HPDE6-E6E7 (cell line): ENCODE measurements around the gene FBRSL1.

ENCODE experiments used
- DNase-seq: peaks from one replicate; pipeline ENCODE4 v3.0.0; 2011; ENCODE audit warnings: missing footprints; ENCODE audit errors: extremely low spot score

FBRSL1 gene

GRCh38 chr12:132510746-132511477 is 21.0 kb downstream of the FBRSL1 start:
- no peak for DNase-seq

GRCh38 chr12:132511516-132512196 is 21.7 kb downstream of the FBRSL1 start:
- no peak for DNase-seq

GRCh38 chr12:132512197-132513069 is 22.5 kb downstream of the FBRSL1 start:
- no peak for DNase-seq

GRCh38 chr12:132513070-132513398 is 23.1 kb downstream of the FBRSL1 start:
- no peak for DNase-seq

- DNase-seq, result no peak
Observed at GRCh38 chr12:132513458-132514135, 23.6 kb downstream of the FBRSL1 start.

GRCh38 chr12:132514216-132514820 is 24.4 kb downstream of the FBRSL1 start:
- DNase-seq, result no peak

GRCh38 chr12:132514838-132515237 is 24.9 kb downstream of the FBRSL1 start:
- DNase-seq, result no peak

GRCh38 chr12:132516095-132517012 is 26.4 kb downstream of the FBRSL1 start:
- no peak for DNase-seq

- no peak for DNase-seq
Observed at GRCh38 chr12:132517013-132517739, 27.2 kb downstream of the FBRSL1 start.

GRCh38 chr12:132517740-132518100 is 27.8 kb downstream of the FBRSL1 start:
- DNase-seq, result no peak

GRCh38 chr12:132518354-132518992 is 28.5 kb downstream of the FBRSL1 start:
- no peak for DNase-seq

GRCh38 chr12:132520421-132521199 is 30.7 kb downstream of the FBRSL1 start:
- no peak for DNase-seq

- DNase-seq, result no peak
Observed at GRCh38 chr12:132521200-132521580, 31.2 kb downstream of the FBRSL1 start.

GRCh38 chr12:132521712-132522292 is 31.9 kb downstream of the FBRSL1 start:
- no peak for DNase-seq

GRCh38 chr12:132522592-132523380 is 32.8 kb downstream of the FBRSL1 start:
- no peak for DNase-seq

GRCh38 chr12:132523576-132524331 is 33.8 kb downstream of the FBRSL1 start:
- peak; percentile 67 for DNase-seq

- peak; percentile 99 for DNase-seq
Observed at GRCh38 chr12:132524405-132524804, 34.5 kb downstream of the FBRSL1 start.
